HEK293T (cell line): ENCODE measurements around the gene FAM163B.
A peak's percentile ranks its signal among the peaks of the same experiment; 100 is the strongest.
"Not testable (repeated sequence)": the region's sequence is repeated elsewhere in the genome, so short reads cannot be mapped to it uniquely, and the experiment has no call there.

Experiments
- CTCF ChIA-PET: fragments of 350-600 bp; formaldehyde crosslinking; extraction: SDS; loops from one replicate; lab custom pipeline; 2021; ENCODE audit warnings: antibody characterized with exemption, inconsistent platforms; lab: Yijun Ruan, JAX
- POLR2A ChIA-PET: fragments of 350-600 bp; formaldehyde crosslinking; extraction: SDS; loops from one replicate; lab custom pipeline; 2020; ENCODE audit warnings: antibody characterized with exemption, inconsistent platforms; lab: Yijun Ruan, JAX
- DNase-seq: peaks from one replicate; pipeline ENCODE4 v3.0.0; 2012; ENCODE audit warnings: mixed read lengths; ENCODE audit errors: extremely low spot score
- ARNT ChIP-seq: fragments of 450-650 bp; IDR thresholded peaks from 2 replicates; pipeline ENCODE4 v1.6.1; 2017; ENCODE audit warnings: mild to moderate bottlenecking
- BHLHE40 ChIP-seq: fragments of 450-650 bp; IDR thresholded peaks from 2 replicates; pipeline ENCODE4 v1.6.1; 2016; ENCODE audit warnings: mild to moderate bottlenecking, moderate library complexity, borderline replicate concordance
- CTBP1 ChIP-seq: fragments of 450-650 bp; IDR thresholded peaks from 2 replicates; pipeline ENCODE4 v1.6.1; 2016; ENCODE audit warnings: borderline replicate concordance
- ELF4 ChIP-seq: fragments of 450-650 bp; IDR thresholded peaks from 2 replicates; pipeline ENCODE4 v1.6.1; 2017; ENCODE audit warnings: antibody characterized with exemption
- FOXA1 ChIP-seq: fragments of 450-650 bp; IDR thresholded peaks from 2 replicates; pipeline ENCODE4 v1.6.1; 2016; ENCODE audit warnings: mild to moderate bottlenecking
- FOXK2 ChIP-seq: fragments of 450-650 bp; IDR thresholded peaks from 2 replicates; pipeline ENCODE4 v1.6.1; 2016; ENCODE audit warnings: mild to moderate bottlenecking
- FOXM1 ChIP-seq: fragments of 450-650 bp; IDR thresholded peaks from 2 replicates; pipeline ENCODE4 v1.6.1; 2017; ENCODE audit warnings: mild to moderate bottlenecking, borderline replicate concordance
- HDGF ChIP-seq: fragments of 450-650 bp; IDR thresholded peaks from 2 replicates; pipeline ENCODE4 v1.6.1; 2017; ENCODE audit warnings: antibody characterized with exemption, borderline replicate concordance
- L3MBTL2 ChIP-seq: fragments of 450-650 bp; conservative IDR thresholded peaks from 2 replicates; pipeline ENCODE4 v1.6.1; 2016; ENCODE audit warnings: mild to moderate bottlenecking
- LEF1 ChIP-seq: fragments of 450-650 bp; IDR thresholded peaks from 2 replicates; pipeline ENCODE4 v1.6.1; 2017; ENCODE audit warnings: mild to moderate bottlenecking, borderline replicate concordance
- NFRKB ChIP-seq: fragments of 450-650 bp; IDR thresholded peaks from 2 replicates; pipeline ENCODE4 v1.6.1; 2016; ENCODE audit warnings: mild to moderate bottlenecking, moderate library complexity
- SP1 ChIP-seq: fragments of 450-650 bp; IDR thresholded peaks from 2 replicates; pipeline ENCODE4 v1.6.1; 2017
- SUZ12 ChIP-seq: fragments of 450-650 bp; IDR thresholded peaks from 2 replicates; pipeline ENCODE4 v1.6.1; 2016; ENCODE audit warnings: mild to moderate bottlenecking
- TARDBP ChIP-seq: fragments of 450-650 bp; IDR thresholded peaks from 2 replicates; pipeline ENCODE4 v1.6.1; 2016
- ZNF384 ChIP-seq: fragments of 450-650 bp; IDR thresholded peaks from 2 replicates; pipeline ENCODE4 v1.6.1; 2016
- TF ChIP-seq, protein P1 (sequence below): fragments of 450-650 bp; IDR thresholded peaks from 2 replicates; pipeline ENCODE4 v1.6.1; 2016

The FAM163B gene

GRCh38 chr9:133566817-133567216 is 42.4 kb downstream of the FAM163B start:
- POLR2A ChIA-PET: no interaction called here
- CTCF ChIA-PET: no interaction called here
- DNase-seq: no peak
- TF ChIP-seq LEF1 (no peak), ZNF384 (no peak), ELF4 (no peak), BHLHE40 (no peak), CTBP1 (no peak), SUZ12 (no peak)

DNA sequence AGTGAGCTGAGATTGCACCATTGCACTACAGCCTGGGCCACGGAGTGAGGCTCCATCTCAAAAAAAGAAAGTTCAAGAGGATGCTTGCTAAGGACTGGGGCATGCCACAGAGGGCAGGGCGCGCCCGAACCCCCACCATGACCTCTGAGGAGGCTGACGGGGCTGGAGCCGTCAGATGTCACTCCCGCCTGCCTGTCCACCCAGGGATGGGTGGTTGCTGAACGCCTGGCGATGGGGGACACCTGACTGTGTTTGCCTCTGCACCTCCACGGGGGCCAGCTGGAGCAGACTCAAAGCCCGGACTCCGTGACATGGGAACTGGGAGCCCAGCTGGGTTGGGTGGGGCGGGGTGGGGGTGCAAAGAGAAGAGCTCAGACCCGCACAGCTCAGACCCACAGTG is 42.8 kb downstream of the FAM163B start:
- CTCF ChIA-PET: no interaction called here
- DNase-seq: no peak
- TF ChIP-seq FOXA1: no peak
- no peak for TF ChIP-seq FOXM1
- no peak for TF ChIP-seq ARNT
- no peak for TF ChIP-seq ELF4
- no peak for TF ChIP-seq SP1
- TF ChIP-seq L3MBTL2: no peak
- no peak for TF ChIP-seq NFRKB
- TF ChIP-seq ZNF384: no peak
- TF ChIP-seq, protein P1, sequence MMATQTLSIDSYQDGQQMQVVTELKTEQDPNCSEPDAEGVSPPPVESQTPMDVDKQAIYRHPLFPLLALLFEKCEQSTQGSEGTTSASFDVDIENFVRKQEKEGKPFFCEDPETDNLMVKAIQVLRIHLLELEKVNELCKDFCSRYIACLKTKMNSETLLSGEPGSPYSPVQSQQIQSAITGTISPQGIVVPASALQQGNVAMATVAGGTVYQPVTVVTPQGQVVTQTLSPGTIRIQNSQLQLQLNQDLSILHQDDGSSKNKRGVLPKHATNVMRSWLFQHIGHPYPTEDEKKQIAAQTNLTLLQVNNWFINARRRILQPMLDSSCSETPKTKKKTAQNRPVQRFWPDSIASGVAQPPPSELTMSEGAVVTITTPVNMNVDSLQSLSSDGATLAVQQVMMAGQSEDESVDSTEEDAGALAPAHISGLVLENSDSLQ: no peak
- TF ChIP-seq LEF1: no peak
- TF ChIP-seq TARDBP: no peak
- TF ChIP-seq SUZ12: no peak
- TF ChIP-seq FOXK2: no peak
- TF ChIP-seq BHLHE40: no peak
- no peak for TF ChIP-seq CTBP1
- no peak for TF ChIP-seq HDGF
- POLR2A ChIA-PET: no interaction called here

DNA sequence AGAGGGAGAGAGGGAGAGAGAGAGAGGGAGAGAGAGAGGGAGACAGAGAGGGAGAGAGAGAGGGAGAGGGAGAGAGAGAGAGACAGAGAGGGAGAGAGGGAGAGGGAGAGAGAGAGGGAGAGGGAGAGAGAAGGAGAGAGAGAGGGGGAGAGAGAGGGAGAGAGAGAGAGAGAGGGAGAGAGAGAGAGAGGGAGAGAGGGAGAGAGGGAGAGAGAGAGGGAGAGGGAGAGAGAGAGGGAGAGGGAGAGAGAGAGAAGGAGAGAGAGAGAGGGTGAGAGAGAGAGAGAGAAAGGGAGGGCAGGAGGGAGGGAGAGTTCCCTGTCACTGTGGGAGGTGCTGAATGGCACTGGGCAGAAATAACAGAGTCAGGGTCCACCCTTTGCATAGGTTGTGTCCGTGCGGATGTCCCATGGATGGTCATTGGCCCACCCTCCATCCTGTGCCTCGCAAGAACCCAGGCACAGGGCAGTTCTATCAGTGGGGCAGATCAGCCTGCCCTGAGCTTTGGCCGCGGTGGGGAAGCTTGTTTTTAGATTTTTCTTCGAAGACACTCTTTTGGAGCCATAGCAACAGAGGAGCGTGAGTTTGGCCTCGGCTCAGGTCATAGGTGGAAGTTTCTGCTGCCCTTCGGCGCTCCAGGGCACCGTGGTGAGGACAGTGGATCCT is 44.6 kb downstream of the FAM163B start:
- TF ChIP-seq ARNT (no peak), CTBP1 (no peak), SP1 (no peak), NFRKB (no peak), FOXA1 (no peak), HDGF (no peak), L3MBTL2 (no peak), FOXK2 (no peak), BHLHE40 (no peak), TARDBP (no peak), ELF4 (no peak)
- TF ChIP-seq, protein P1: no peak
- ChIA-PET POLR2A (no interaction called here), CTCF (interaction anchor here (0.6 kb wide), 1 partner anchor 43 kb away, joined by 3 read pairs; no protein-coding TSS in a partner anchor)
- no peak for DNase-seq

GRCh38 chr9:133563814-133564213 is 45.4 kb downstream of the FAM163B start:
- DNase-seq, POLR2A ChIA-PET, CTCF ChIA-PET: not testable (repeated sequence)

- TF ChIP-seq ELF4: no peak
- TF ChIP-seq, protein P1: no peak
- no peak for TF ChIP-seq ZNF384
- TF ChIP-seq NFRKB: no peak
- TF ChIP-seq FOXA1: no peak
- TF ChIP-seq TARDBP: no peak
- TF ChIP-seq BHLHE40: no peak
- no peak for TF ChIP-seq L3MBTL2
- TF ChIP-seq ARNT: no peak
- TF ChIP-seq FOXK2: no peak
- no peak for TF ChIP-seq HDGF
- no peak for TF ChIP-seq LEF1
- no peak for TF ChIP-seq SP1
- TF ChIP-seq CTBP1: no peak
- no peak for TF ChIP-seq SUZ12
- ChIA-PET CTCF (no interaction called here), POLR2A (no interaction called here)
- DNase-seq: peak; percentile 25
These were observed 45.8 kb downstream of the FAM163B start for GRCh38 chr9:133563291-133563796.

GRCh38 chr9:133562611-133563290 is 46.4 kb downstream of the FAM163B start:
- TF ChIP-seq ARNT (no peak), HDGF (no peak), TARDBP (no peak), LEF1 (no peak), FOXA1 (no peak), SUZ12 (no peak), FOXK2 (no peak), FOXM1 (no peak), SP1 (no peak), L3MBTL2 (no peak), ELF4 (no peak), ZNF384 (no peak)
- TF ChIP-seq, protein P1: no peak
- CTCF ChIA-PET: no interaction called here
- POLR2A ChIA-PET: no interaction called here
- no peak for DNase-seq
